Vagina (tissue), 2 donors: ENCODE measurements around the gene UBAP2L.

ENCODE experiments used
- POLR2A ChIP-seq, 2 donors: fragments of 450-650 bp; IDR thresholded peaks; one replicate each; pipeline ENCODE4 v1.6.1; 2017; ENCODE audit warnings: antibody characterized with exemption in 2 of 2, mild to moderate bottlenecking in 2 of 2, moderate library complexity in 2 of 2
- TF ChIP-seq, protein P1 (sequence below), 3 experiments: fragments of 450-650 bp in 2 of 3; fragments of 200-600 bp in 1 of 3; sonication (generic) in 1 of 3; IDR thresholded peaks; one replicate each; pipeline ENCODE4 v1.5.1; 2017 to 2019; ENCODE audit warnings: antibody characterized with exemption in 3 of 3, mild to moderate bottlenecking in 2 of 3, moderate library complexity in 2 of 3

GRCh38 chr1:154171223-154171583, 49.6 kb upstream of the UBAP2L start:
- TF ChIP-seq, protein P1, sequence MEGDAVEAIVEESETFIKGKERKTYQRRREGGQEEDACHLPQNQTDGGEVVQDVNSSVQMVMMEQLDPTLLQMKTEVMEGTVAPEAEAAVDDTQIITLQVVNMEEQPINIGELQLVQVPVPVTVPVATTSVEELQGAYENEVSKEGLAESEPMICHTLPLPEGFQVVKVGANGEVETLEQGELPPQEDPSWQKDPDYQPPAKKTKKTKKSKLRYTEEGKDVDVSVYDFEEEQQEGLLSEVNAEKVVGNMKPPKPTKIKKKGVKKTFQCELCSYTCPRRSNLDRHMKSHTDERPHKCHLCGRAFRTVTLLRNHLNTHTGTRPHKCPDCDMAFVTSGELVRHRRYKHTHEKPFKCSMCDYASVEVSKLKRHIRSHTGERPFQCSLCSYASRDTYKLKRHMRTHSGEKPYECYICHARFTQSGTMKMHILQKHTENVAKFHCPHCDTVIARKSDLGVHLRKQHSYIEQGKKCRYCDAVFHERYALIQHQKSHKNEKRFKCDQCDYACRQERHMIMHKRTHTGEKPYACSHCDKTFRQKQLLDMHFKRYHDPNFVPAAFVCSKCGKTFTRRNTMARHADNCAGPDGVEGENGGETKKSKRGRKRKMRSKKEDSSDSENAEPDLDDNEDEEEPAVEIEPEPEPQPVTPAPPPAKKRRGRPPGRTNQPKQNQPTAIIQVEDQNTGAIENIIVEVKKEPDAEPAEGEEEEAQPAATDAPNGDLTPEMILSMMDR (IDR thresholded peaks at IDR 0.05) = no peak
- TF ChIP-seq POLR2A (IDR thresholded peaks at IDR 0.05) = no peak
